ENCODE measurements around the gene DEPDC1. TPM values are rescaled to one million over a fixed set of nuclear protein-coding genes. Genes with fewer than 3 reads are reported as not detected.

DEPDC1 gene, protein sequence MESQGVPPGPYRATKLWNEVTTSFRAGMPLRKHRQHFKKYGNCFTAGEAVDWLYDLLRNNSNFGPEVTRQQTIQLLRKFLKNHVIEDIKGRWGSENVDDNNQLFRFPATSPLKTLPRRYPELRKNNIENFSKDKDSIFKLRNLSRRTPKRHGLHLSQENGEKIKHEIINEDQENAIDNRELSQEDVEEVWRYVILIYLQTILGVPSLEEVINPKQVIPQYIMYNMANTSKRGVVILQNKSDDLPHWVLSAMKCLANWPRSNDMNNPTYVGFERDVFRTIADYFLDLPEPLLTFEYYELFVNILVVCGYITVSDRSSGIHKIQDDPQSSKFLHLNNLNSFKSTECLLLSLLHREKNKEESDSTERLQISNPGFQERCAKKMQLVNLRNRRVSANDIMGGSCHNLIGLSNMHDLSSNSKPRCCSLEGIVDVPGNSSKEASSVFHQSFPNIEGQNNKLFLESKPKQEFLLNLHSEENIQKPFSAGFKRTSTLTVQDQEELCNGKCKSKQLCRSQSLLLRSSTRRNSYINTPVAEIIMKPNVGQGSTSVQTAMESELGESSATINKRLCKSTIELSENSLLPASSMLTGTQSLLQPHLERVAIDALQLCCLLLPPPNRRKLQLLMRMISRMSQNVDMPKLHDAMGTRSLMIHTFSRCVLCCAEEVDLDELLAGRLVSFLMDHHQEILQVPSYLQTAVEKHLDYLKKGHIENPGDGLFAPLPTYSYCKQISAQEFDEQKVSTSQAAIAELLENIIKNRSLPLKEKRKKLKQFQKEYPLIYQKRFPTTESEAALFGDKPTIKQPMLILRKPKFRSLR
- 4.9 and 9.8 TPM in 2 replicates for polyA plus RNA-seq (2011; rRNA removed)
- polyA minus RNA-seq (2011; rRNA and poly(A)+ RNA removed), result 1.9 and 7.0 TPM in 2 replicates

DNA sequence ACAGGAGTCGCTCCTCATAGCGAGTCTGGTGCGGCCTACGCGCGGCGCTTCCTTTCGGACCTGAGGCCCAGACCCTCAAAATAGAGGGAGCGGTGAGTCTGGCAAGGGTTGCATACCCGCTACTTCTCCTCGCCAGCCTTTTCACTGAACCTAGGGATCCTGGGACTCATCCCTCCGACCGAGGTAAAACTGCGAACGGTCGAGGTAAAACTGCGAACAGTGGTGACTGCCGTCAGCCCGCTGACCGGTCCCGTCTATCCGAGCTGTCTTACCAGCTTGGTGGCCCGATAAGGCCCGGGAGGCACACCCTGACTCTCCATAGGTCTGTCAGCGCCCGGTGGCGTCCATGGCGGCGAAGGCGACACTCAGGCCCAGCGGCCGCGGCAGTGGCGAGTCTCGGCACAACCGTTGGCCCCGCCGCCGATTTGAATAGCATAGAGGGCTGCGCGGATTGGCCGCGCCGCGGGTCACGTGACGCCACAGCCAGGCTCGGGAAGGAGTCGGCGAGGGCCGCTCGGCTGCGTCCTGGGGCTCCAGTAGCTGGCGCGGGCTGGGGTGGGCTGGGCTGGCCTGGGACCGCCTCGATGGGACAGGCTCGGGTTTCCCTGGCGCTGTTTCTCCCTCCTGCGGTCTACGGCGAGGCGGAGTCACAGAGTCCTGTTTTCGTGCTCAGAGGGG lies at the start of gene DEPDC1:
Gene DEPDC1, minus strand, starts transcription at position 403 of the 678 bp plus-strand sequence. Its CDS starts 83 bp downstream, at position 320.
- Histone ChIP-seq H3K9me3 (ENCODE audit: control insufficient read depth, insufficient read depth, low read length) (no peaks in the 10 kb centered on the region; the same call in 1 of the 2 replicates), H3K4me3 (ENCODE audit: low read depth, low read length) (peak within 1 kb of the TSS; percentile 94), H3K27me3 (ENCODE audit: control insufficient read depth, insufficient read depth, low read length) (no peaks in the 10 kb centered on the region), H3K27ac (ENCODE audit: low read depth, low read length) (peak within 1 kb of the TSS; percentile 32)
- peak; percentile 74 for DNase-seq (ENCODE audit: low read depth, low spot score)
- TF ChIP-seq, protein P1, sequence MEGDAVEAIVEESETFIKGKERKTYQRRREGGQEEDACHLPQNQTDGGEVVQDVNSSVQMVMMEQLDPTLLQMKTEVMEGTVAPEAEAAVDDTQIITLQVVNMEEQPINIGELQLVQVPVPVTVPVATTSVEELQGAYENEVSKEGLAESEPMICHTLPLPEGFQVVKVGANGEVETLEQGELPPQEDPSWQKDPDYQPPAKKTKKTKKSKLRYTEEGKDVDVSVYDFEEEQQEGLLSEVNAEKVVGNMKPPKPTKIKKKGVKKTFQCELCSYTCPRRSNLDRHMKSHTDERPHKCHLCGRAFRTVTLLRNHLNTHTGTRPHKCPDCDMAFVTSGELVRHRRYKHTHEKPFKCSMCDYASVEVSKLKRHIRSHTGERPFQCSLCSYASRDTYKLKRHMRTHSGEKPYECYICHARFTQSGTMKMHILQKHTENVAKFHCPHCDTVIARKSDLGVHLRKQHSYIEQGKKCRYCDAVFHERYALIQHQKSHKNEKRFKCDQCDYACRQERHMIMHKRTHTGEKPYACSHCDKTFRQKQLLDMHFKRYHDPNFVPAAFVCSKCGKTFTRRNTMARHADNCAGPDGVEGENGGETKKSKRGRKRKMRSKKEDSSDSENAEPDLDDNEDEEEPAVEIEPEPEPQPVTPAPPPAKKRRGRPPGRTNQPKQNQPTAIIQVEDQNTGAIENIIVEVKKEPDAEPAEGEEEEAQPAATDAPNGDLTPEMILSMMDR (IDR thresholded peaks at IDR 0.05; ENCODE audit: low read depth, low read length), result no peak
- CTCF ChIA-PET, result interaction anchor here (0.6 to 1.8 kb wide), 5 partner anchors 9 to 644 kb away, joined by 3 to 5 read pairs (median 4); no protein-coding TSS in a partner anchor
- POLR2A ChIA-PET, result interaction anchor here (0.6 kb wide), 1 partner anchor 44 kb away, joined by 4 read pairs; no protein-coding TSS in a partner anchor

DNA sequence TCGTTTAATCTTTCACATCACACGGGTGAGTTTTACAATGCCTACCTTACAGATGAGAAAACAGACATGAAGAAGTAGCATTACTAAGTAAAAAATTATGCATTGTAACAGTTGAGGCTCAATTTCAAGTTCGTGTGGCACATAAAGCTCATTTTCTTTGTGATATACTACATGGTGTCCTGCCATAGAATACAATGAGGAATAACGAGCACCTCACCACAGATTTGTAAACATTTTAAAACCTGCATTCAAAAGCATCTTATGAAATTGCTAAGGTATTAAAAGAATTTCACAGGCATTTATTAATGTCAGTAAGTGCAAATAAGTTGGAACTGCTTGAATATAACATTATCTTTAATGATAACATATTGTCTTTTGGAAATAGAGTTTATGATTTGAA lies 47.8 kb upstream of the DEPDC1 start:
- no peak for DNase-seq (ENCODE audit: low read depth, low spot score)
- no peak overlapping the region for H3K27ac ChIP-seq (ENCODE audit: low read depth, low read length)
- TF ChIP-seq, protein P1 (IDR thresholded peaks at IDR 0.05; ENCODE audit: low read depth, low read length), result no peak
- H3K27me3 ChIP-seq (ENCODE audit: control insufficient read depth, insufficient read depth, low read length), result no peaks in the 10 kb centered on the region
- ChIA-PET CTCF (no interaction called here), POLR2A (no interaction called here)
- no peak overlapping the region for H3K4me3 ChIP-seq (ENCODE audit: low read depth, low read length)
- H3K9me3 ChIP-seq (ENCODE audit: control insufficient read depth, insufficient read depth, low read length), result no peaks in the 10 kb centered on the region

DNA sequence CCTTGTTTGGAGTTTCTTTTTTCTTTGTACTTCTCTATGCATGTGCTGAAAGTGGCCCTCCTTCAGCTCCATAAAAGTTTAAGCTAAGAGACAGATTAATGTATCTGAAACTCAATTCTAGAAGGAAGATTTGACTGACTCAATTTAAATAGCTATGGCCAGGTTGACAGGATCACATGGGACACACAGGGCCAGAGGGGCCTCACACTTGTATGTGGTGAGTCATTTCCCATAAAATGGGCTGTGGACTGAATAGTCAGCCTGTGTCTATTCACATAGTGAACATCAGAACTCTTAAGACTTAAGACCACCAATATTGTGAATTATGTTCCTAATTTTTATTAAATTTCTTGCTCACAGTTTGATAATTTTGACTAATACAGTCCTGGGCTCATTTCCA lies 45.7 kb upstream of the DEPDC1 start:
- H3K27ac ChIP-seq (ENCODE audit: low read depth, low read length), result no peak overlapping the region
- H3K9me3 ChIP-seq (ENCODE audit: control insufficient read depth, insufficient read depth, low read length), result no peaks in the 10 kb centered on the region
- ChIA-PET CTCF (no interaction called here), POLR2A (no interaction called here)
- TF ChIP-seq, protein P1 (IDR thresholded peaks at IDR 0.05; ENCODE audit: low read depth, low read length), result no peak
- H3K27me3 ChIP-seq (ENCODE audit: control insufficient read depth, insufficient read depth, low read length), result no peaks in the 10 kb centered on the region
- no peak for DNase-seq (ENCODE audit: low read depth, low spot score)
- no peak overlapping the region for H3K4me3 ChIP-seq (ENCODE audit: low read depth, low read length)

DNA sequence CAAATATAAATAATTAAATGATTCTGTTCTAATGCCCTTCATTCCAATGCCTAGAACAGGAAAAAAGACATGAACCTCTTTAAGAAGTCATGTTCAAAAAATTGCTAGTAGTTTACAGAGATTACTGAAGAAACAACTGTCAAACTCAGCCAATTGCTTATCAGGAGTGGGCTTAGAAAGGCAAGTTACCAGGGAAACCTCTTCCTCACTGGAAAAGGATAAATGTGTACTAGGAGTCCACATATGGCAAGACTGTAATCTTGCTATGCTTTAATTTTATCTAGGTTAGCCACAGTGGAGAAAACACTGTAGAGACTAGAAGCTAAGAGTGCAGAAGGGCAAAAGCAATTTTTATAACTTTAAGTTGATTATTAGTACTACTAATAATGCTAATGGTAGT lies 42.1 kb upstream of the DEPDC1 start:
- no peaks in the 10 kb centered on the region for H3K27me3 ChIP-seq (ENCODE audit: control insufficient read depth, insufficient read depth, low read length)
- no peak overlapping the region for H3K27ac ChIP-seq (ENCODE audit: low read depth, low read length)
- ChIA-PET POLR2A (no interaction called here), CTCF (interaction anchor here (0.7 kb wide), 1 partner anchor 663 kb away, joined by 4 read pairs; no protein-coding TSS in a partner anchor)
- H3K9me3 ChIP-seq (ENCODE audit: control insufficient read depth, insufficient read depth, low read length), result no peaks in the 10 kb centered on the region
- no peak for DNase-seq (ENCODE audit: low read depth, low spot score)
- TF ChIP-seq, protein P1 (IDR thresholded peaks at IDR 0.05; ENCODE audit: low read depth, low read length), result no peak
- H3K4me3 ChIP-seq (ENCODE audit: low read depth, low read length), result no peak overlapping the region

Data from AG04450 (cell line).